Fibroblast of lung (primary cell): ENCODE results near the gene FAM161A. TPM values are rescaled to one million over a fixed set of nuclear protein-coding genes. Genes with fewer than 3 reads are reported as not detected.

Experiments used
- DNase-seq, 2 donors: peaks; one replicate each; pipeline versions ENCODE4 v3.0.0 to v3.0.0-alpha.2; 2010; ENCODE audit warnings: low read depth in 2 of 2
- H2AFZ ChIP-seq: 2 replicates; pipeline ENCODE4 v1.5.1; 2012; ENCODE audit warnings: low read length, control low read depth, inconsistent platforms
- H3K27ac ChIP-seq: 2 replicates; pipeline ENCODE4 v1.5.1; 2011; ENCODE audit warnings: low read length, control low read depth; ENCODE audit not compliant: insufficient read depth
- H3K27me3 ChIP-seq: 2 replicates; pipeline ENCODE4 v1.5.1; 2011; ENCODE audit warnings: mild to moderate bottlenecking, low read length; ENCODE audit not compliant: control insufficient read depth, insufficient read depth
- H3K36me3 ChIP-seq: 2 replicates; pipeline ENCODE4 v1.5.1; 2011; ENCODE audit warnings: low read length; ENCODE audit not compliant: control insufficient read depth, insufficient read depth
- H3K4me1 ChIP-seq: 2 replicates; pipeline ENCODE4 v1.5.1; 2011; ENCODE audit warnings: low read length; ENCODE audit not compliant: control insufficient read depth, insufficient read depth; ENCODE audit errors: extremely low read depth
- H3K4me2 ChIP-seq: 2 replicates; pipeline ENCODE4 v1.5.1; 2011; ENCODE audit warnings: low read length, control low read depth; ENCODE audit not compliant: insufficient read depth; ENCODE audit errors: extremely low read depth
- H3K4me3 ChIP-seq, 4 experiments: fragments of 200-600 bp in 1 of 4; sonication (generic) in 1 of 4; replicated peaks in 1 of 4; 2 replicates each; pipeline ENCODE4 v1.5.1; 2011 to 2016; ENCODE audit warnings: low read length in 4 of 4, low read depth in 3 of 4, mild to moderate bottlenecking in 3 of 4, control low read depth in 2 of 4, inconsistent platforms in 1 of 4, mixed read lengths in 1 of 4; ENCODE audit not compliant: insufficient read depth in 1 of 4; ENCODE audit errors: control extremely low read depth in 1 of 4
- H3K79me2 ChIP-seq: 2 replicates; pipeline ENCODE4 v1.5.1; 2012; ENCODE audit warnings: mild to moderate bottlenecking, low read length, inconsistent platforms; ENCODE audit not compliant: control insufficient read depth, insufficient read depth
- H3K9ac ChIP-seq: 2 replicates; pipeline ENCODE4 v1.5.1; 2011; ENCODE audit warnings: mild to moderate bottlenecking, low read length, control low read depth; ENCODE audit not compliant: insufficient read depth
- H3K9me3 ChIP-seq: 2 replicates; pipeline ENCODE4 v1.5.1; 2012; ENCODE audit warnings: low read depth, low read length; ENCODE audit not compliant: control insufficient read depth, insufficient read depth
- H4K20me1 ChIP-seq: 2 replicates; pipeline ENCODE4 v1.5.1; 2011; ENCODE audit warnings: low read length; ENCODE audit not compliant: control insufficient read depth, insufficient read depth; ENCODE audit errors: extremely low read depth
- EZH2 ChIP-seq: IDR thresholded peaks from 2 replicates; pipeline ENCODE4 v1.5.1; 2012; ENCODE audit warnings: low read length, control low read depth, mild to moderate bottlenecking; ENCODE audit errors: missing control alignments
- polyA plus RNA-seq, 2 donors: library from polyadenylated mRNA; depleted of rRNA in 1 of 2; stranded (reverse) in 1 of 2; unstranded in 1 of 2; fragments of >200 nt; gene quantifications; 2 replicates each; pipeline ENCODE4 v1.2.1, GENCODE V29; 2011 to 2012; ENCODE audit warnings: missing spikeins in 1 of 2
- total RNA-seq: library from RNA; depleted of rRNA; stranded (reverse); fragments of >200 nt; gene quantifications from 2 replicates; pipeline ENCODE4 v1.2.1, GENCODE V29; 2014
- TF ChIP-seq, protein P1 (sequence below), 2 donors: IDR thresholded peaks in 1 of 2; conservative IDR thresholded peaks in 1 of 2; 1 replicate in 1 of 2; 2 replicates in 1 of 2; pipeline ENCODE4 v1.5.1; 2011 to 2012; ENCODE audit warnings: low read length in 2 of 2, control low read depth in 1 of 2, inconsistent platforms in 1 of 2, low read depth in 1 of 2, mild to moderate bottlenecking in 1 of 2

FAM161A gene
- total and polyA plus RNA-seq, 2 donors (not counting 1 experiment from before 2014, with no cell fraction given): 0.84 to 3.1 TPM

DNA sequence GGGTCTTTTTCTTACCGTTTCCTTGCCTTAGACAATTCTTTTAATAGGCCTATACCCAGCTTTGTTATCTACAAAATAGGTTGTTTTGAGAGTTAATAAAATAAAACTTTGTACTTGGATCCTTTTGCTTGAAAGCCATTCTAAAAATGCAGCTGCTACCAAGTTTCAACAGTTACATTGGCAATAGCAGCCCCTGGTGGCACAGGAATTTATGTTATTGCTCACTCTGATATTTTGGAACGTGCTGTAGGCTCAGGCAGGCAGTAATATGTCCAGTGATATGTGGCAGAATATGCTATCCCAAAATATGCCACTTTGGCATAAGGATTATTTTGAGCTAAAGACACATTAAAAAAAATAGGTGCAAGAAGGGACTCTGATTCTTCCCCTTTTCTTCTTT lies 45.0 kb upstream of the FAM161A start:
- no peak overlapping the region for H3K4me3 ChIP-seq
- no peaks in the 10 kb centered on the region for H3K9me3 ChIP-seq
- no peaks in the 10 kb centered on the region for H3K36me3 ChIP-seq
- no peak overlapping the region for H3K9ac ChIP-seq
- H3K27me3 ChIP-seq: no peaks in the 10 kb centered on the region
- no peak overlapping the region for H3K4me2 ChIP-seq
- H3K4me1 ChIP-seq: no peaks in the 10 kb centered on the region
- peak in 1 of 2 donors; percentile 31 for DNase-seq
- H2AFZ ChIP-seq: no peak overlapping the region
- no peaks in the 10 kb centered on the region for H3K79me2 ChIP-seq
- H4K20me1 ChIP-seq: no peaks in the 10 kb centered on the region
- TF ChIP-seq, protein P1, sequence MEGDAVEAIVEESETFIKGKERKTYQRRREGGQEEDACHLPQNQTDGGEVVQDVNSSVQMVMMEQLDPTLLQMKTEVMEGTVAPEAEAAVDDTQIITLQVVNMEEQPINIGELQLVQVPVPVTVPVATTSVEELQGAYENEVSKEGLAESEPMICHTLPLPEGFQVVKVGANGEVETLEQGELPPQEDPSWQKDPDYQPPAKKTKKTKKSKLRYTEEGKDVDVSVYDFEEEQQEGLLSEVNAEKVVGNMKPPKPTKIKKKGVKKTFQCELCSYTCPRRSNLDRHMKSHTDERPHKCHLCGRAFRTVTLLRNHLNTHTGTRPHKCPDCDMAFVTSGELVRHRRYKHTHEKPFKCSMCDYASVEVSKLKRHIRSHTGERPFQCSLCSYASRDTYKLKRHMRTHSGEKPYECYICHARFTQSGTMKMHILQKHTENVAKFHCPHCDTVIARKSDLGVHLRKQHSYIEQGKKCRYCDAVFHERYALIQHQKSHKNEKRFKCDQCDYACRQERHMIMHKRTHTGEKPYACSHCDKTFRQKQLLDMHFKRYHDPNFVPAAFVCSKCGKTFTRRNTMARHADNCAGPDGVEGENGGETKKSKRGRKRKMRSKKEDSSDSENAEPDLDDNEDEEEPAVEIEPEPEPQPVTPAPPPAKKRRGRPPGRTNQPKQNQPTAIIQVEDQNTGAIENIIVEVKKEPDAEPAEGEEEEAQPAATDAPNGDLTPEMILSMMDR (conservative IDR thresholded peaks at IDR 0.05 in 1 of 2, IDR thresholded peaks at IDR 0.05 in 1 of 2; ENCODE audit: low read depth in 1 of 2, low read length in 2 of 2): peak; percentile 37 to 52
- no peak for TF ChIP-seq EZH2
- no peak overlapping the region for H3K27ac ChIP-seq

DNA sequence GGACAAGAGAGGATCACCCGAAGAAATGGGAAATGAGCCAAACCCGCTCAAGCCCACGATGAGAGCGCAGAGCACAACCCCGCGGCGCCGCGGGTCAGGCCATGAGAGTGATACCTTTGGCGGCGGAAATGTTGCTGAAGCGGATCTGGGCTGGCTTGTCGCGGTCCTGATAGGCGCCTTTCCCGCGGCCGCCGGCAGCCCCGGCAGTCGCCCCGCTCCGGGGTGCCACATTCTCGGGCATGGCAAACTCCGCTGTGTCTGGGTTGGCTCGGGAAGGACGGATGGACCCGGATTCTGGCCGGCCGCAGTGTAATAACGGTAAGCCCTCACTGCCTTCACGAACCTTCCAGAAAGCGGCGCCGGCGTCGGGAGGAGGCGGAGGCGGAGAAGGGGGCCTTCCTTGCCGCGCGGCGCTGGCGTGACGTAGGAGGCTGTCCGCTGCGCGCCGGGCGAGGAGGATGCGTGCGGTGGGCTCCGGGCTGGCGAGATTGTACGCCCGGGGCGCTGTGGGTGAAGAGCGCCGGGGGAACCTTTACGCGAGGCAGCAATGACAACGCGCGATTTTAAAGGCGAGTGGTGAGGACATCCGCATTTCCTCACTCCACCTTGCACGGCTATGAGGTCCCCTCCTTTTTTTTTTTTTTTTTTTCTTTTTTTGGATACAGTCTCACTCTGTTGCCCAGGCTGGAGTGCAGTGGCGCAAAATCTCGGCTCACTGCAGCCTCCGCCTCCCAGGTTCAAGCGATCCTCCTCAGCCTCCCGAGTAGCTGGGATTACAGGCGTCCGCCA lies 34.6 kb upstream of the FAM161A start, which contains the start of gene CCT4:
TSS of gene CCT4 (minus strand) at position 390 of the 789 bp plus-strand sequence. CDS start at position 241, 149 bp downstream.
- H3K4me3 ChIP-seq: peak within 1 kb of the TSS; percentile 93 to 100 (median 98)
- peak within 1 kb of the TSS; percentile 93 for H3K4me2 ChIP-seq
- peaks cover 2% of the 10 kb centered on the region for H3K36me3 ChIP-seq
- peak within 1 kb of the TSS; percentile 98 for H3K27ac ChIP-seq
- no peaks in the 10 kb centered on the region for H3K27me3 ChIP-seq
- peak within 1 kb of the TSS; percentile 99 for H3K9ac ChIP-seq
- peak; percentile 75 to 86 for DNase-seq
- H3K9me3 ChIP-seq: no peaks in the 10 kb centered on the region
- peaks cover 3% of the 10 kb centered on the region for H3K4me1 ChIP-seq
- H4K20me1 ChIP-seq: no peaks in the 10 kb centered on the region
- peaks cover 44% of the 10 kb centered on the region for H3K79me2 ChIP-seq
- TF ChIP-seq, protein P1 (conservative IDR thresholded peaks at IDR 0.05 in 1 of 2, IDR thresholded peaks at IDR 0.05 in 1 of 2; ENCODE audit: low read depth in 1 of 2, low read length in 2 of 2): no peak
- TF ChIP-seq EZH2: no peak
- peak within 1 kb of the TSS; percentile 91 for H2AFZ ChIP-seq

DNA sequence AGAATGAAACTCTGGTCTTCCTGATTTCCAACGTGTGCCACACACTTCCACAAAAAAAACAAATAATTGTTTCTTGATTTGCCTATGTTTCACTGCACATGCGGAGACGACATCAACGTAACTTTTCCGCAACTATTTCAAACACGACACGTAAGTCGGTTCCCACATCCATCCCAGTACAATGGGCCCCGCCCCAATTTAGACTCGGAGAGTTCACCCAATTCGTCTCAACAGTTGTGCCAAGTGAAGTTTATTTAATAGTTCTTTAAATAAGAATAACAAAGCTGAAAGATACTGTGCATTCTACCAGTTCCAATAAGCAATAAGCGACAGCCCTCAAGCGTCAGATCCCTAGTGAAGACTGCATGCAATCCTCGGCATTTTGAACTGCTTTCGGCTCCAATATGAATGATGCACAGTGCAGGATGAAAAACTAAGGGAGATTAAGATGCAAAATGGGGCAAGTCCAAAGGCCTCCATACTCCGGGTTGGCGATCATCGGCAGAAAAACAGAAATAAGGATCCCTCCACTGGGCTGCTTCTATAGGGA lies 33.9 kb upstream of the FAM161A start:
- Histone ChIP-seq H3K4me2 (peak overlapping the region; percentile 93), H3K36me3 (peaks cover 3% of the 10 kb centered on the region), H3K27ac (peak overlapping the region; percentile 98), H3K27me3 (no peaks in the 10 kb centered on the region), H3K9ac (peak overlapping the region; percentile 99), H3K4me3 (peak overlapping the region; percentile 93 to 100 (median 98)), H2AFZ (peak overlapping the region; percentile 91), H3K4me1 (peaks cover 3% of the 10 kb centered on the region), H3K9me3 (no peaks in the 10 kb centered on the region), H4K20me1 (no peaks in the 10 kb centered on the region), H3K79me2 (peaks cover 44% of the 10 kb centered on the region)
- TF ChIP-seq, protein P1 (conservative IDR thresholded peaks at IDR 0.05 in 1 of 2, IDR thresholded peaks at IDR 0.05 in 1 of 2; ENCODE audit: low read depth in 1 of 2, low read length in 2 of 2): no peak
- no peak for TF ChIP-seq EZH2
- DNase-seq: peak; percentile 50 to 58
